H1 (cell line): ENCODE results near the gene CAPZB. TPM values are rescaled to one million over a fixed set of nuclear protein-coding genes. Genes with fewer than 3 reads are reported as not detected.

ENCODE experiments used
- BCL11A ChIP-seq, 2 experiments: IDR thresholded peaks; one replicate each; pipeline ENCODE4 v1.6.1; 2011; ENCODE audit warnings: low read depth in 2 of 2, low read length in 2 of 2, mild to moderate bottlenecking in 2 of 2
- CBX5 ChIP-seq: fragments of 300-800, 300-1000 bp; sonication (generic); IDR thresholded peaks from 2 replicates; pipeline ENCODE4 v1.7.1; 2016; ENCODE audit warnings: antibody characterized with exemption, low read length, low read depth
- MAX ChIP-seq: IDR thresholded peaks from 2 replicates; pipeline ENCODE4 v1.6.1; 2012; ENCODE audit warnings: inconsistent platforms
- polyA plus RNA-seq, 7 experiments: library from polyadenylated mRNA; depleted of rRNA in 3 of 7; stranded (reverse) in 5 of 7; unstranded in 2 of 7; fragments of >200 nt in 5 of 7; fragments of 200-250 nt in 2 of 7; gene quantifications; 1 replicate in 5 of 7; 2 replicates in 1 of 7; 4 replicates in 1 of 7; pipeline versions ENCODE4 v1.2.1 to v1.2.3, GENCODE V29; 2011 to 2013; ENCODE audit warnings: missing spikeins in 2 of 7, mixed read lengths in 2 of 7
- total RNA-seq: library from RNA; stranded (reverse); fragmentation: NEBNext Ultra II Directional; extraction: Animal tissue kit (Norgen Biotek cat#: 25700); gene quantifications from 2 replicates; pipeline ENCODE4 v1.2.1, GENCODE V29; 2021

The CAPZB gene
- total and polyA plus RNA-seq, 2 of the 8 experiments (the other 6 are each of a cell fraction or from before 2014, with no cell fraction given) = 162 to 371 TPM

DNA sequence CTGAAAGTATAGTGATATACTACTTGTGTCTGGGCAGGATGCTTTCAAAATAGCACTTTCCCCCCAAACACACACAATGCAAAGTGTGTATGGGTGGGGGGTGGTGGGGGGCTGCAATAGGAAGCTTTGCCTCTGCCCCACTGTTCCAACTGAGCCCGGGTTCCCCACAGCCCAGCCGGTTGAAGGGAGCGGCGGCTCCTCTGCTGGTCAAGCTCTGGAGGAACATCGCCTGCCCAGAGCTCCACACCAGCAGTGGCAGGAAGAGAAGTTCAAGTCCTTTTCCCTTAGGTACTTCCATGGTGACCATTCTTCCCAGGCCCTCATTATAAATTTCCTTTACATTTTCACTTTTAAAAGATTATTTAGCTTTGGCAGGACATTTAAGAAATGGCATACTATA lies 74.9 kb downstream of the CAPZB start (continued):
- TF ChIP-seq MAX (no peak), BCL11A (IDR thresholded peaks at IDR 0.05; ENCODE audit: low read depth in 2 of 2, low read length in 2 of 2) (no peak), CBX5 (no peak)
